ENCODE results near the gene DENND4B.

GRCh38 chr1:153882296-153882912 lies 64.1 kb downstream of the DENND4B start:
- no peak for TF ChIP-seq DNMT1 (IDR thresholded peaks at IDR 0.05)
- TF ChIP-seq CTCF (IDR thresholded peaks at IDR 0.05 in 2 of 3, conservative IDR thresholded peaks at IDR 0.05 in 1 of 3; ENCODE audit: insufficient read depth in 2 of 3, low read depth in 1 of 3, low read length in 3 of 3): no peak

Data from K562 (cell line).